GM12878 (cell line): Measurements from ENCODE around the gene PLEKHJ1. TPM values are rescaled to one million over a fixed set of nuclear protein-coding genes. Genes with fewer than 3 reads are reported as not detected.

Source experiments
- ATAC-seq: fragments of 200-7000 bp; cut with Tn5 transposase; 3 replicates; pipeline ENCODE4 v1.9.1; 2020; ENCODE audit warnings: mild to moderate bottlenecking, moderate library complexity
- BruUV-seq: library from RNA; stranded (reverse); fragments of 400-500 nt; replicated peaks from 2 replicates; lab custom pipeline; 2021; lab: Mats Ljungman, UMichigan
- CTCF ChIA-PET: fragments of 300-600 bp; sonication (Branson Sonifier 250); formaldehyde crosslinking; extraction: SDS; loops from one replicate; lab custom pipeline; 2021; ENCODE audit warnings: inconsistent platforms; lab: Yijun Ruan, JAX
- POLR2A ChIA-PET: fragments of 350-600 bp; formaldehyde crosslinking; extraction: SDS; loops from one replicate; lab custom pipeline; 2021; ENCODE audit warnings: inconsistent platforms; lab: Charles Lee
- RAD21 ChIA-PET: fragments of 300-600 bp; sonication (Branson Sonifier 250); formaldehyde crosslinking; loops from one replicate; lab custom pipeline; 2023; ENCODE audit warnings: antibody characterized with exemption; ENCODE audit not compliant: unreplicated experiment; lab: Charles Lee
- SMC1A ChIA-PET: fragments of 300-600 bp; sonication (Branson Sonifier 250); formaldehyde crosslinking; loops from one replicate; lab custom pipeline; 2023; ENCODE audit not compliant: unreplicated experiment, uncharacterized antibody; lab: Charles Lee
- DNase-seq: peaks from one replicate; pipeline ENCODE4 v3.0.0-alpha.2; 2011; ENCODE audit warnings: low read depth, low spot score
- FAIRE-seq: peaks from 3 replicates; lab custom pipeline; 2011; peaks lifted over from hg19 to GRCh38; lab: Jason Lieb, UNC
- H2AFZ ChIP-seq: 2 replicates; pipeline ENCODE4 v1.6.0; 2011; ENCODE audit warnings: low read depth, low read length, control low read depth; ENCODE audit not compliant: control insufficient read depth
- H3K27ac ChIP-seq: 2 replicates; pipeline ENCODE4 v1.5.1; 2011; ENCODE audit warnings: control low read depth; ENCODE audit not compliant: control insufficient read depth, insufficient read depth
- H3K27me3 ChIP-seq, 2 experiments: replicated peaks in 1 of 2; 2 replicates each; pipeline versions ENCODE4 v1.6.0 to v1.6.1; 2011; ENCODE audit warnings: low read length in 1 of 2; ENCODE audit not compliant: control insufficient read depth in 2 of 2, insufficient read depth in 2 of 2
- H3K36me3 ChIP-seq, 2 experiments: 2 replicates each; pipeline ENCODE4 v1.5.1; 2011; ENCODE audit warnings: low read length in 1 of 2; ENCODE audit not compliant: control insufficient read depth in 2 of 2, insufficient read depth in 2 of 2
- H3K4me1 ChIP-seq: 2 replicates; pipeline ENCODE4 v1.6.1; 2011; ENCODE audit warnings: mild to moderate bottlenecking, low read length, moderate library complexity, mixed read lengths; ENCODE audit not compliant: control insufficient read depth, insufficient read depth
- H3K4me2 ChIP-seq: 2 replicates; pipeline ENCODE4 v1.6.0; 2011; ENCODE audit warnings: control low read depth; ENCODE audit not compliant: control insufficient read depth, insufficient read depth
- H3K4me3 ChIP-seq: fragments of 200-600 bp; sonication (generic); 2 replicates; pipeline ENCODE4 v1.5.1; 2016
- H3K79me2 ChIP-seq: 2 replicates; pipeline ENCODE4 v1.6.0; 2011; ENCODE audit warnings: low read length; ENCODE audit not compliant: control insufficient read depth, insufficient read depth
- H3K9ac ChIP-seq: 2 replicates; pipeline ENCODE4 v1.8.0; 2011; ENCODE audit warnings: low read length, control low read depth, mixed read lengths; ENCODE audit not compliant: control insufficient read depth, insufficient read depth
- H3K9me3 ChIP-seq: replicated peaks from 3 replicates; pipeline ENCODE4 v1.5.1; 2011; ENCODE audit warnings: mild to moderate bottlenecking, low read length; ENCODE audit not compliant: control insufficient read depth, insufficient read depth
- H4K20me1 ChIP-seq: 2 replicates; pipeline ENCODE4 v1.6.0; 2011; ENCODE audit not compliant: control insufficient read depth, insufficient read depth
- CEBPZ ChIP-seq: fragments of 150-350 bp; IDR thresholded peaks from 2 replicates; pipeline ENCODE4 v1.6.1; 2016; ENCODE audit warnings: low read depth, low read length
- E4F1 ChIP-seq: fragments of 450-650 bp; IDR thresholded peaks from 2 replicates; pipeline ENCODE4 v1.6.1; 2018; ENCODE audit warnings: borderline replicate concordance, mild to moderate bottlenecking; ENCODE audit not compliant: partially characterized antibody
- MEF2A ChIP-seq: IDR thresholded peaks from 2 replicates; pipeline ENCODE4 v1.6.1; 2011; ENCODE audit warnings: low read depth, mild to moderate bottlenecking, low read length, moderate library complexity; ENCODE audit not compliant: insufficient read depth
- NKRF ChIP-seq: fragments of 450-650 bp; conservative IDR thresholded peaks from 2 replicates; pipeline ENCODE4 v1.6.1; 2017; ENCODE audit warnings: mild to moderate bottlenecking, moderate library complexity
- POLR2A ChIP-seq: IDR thresholded peaks from 2 replicates; pipeline ENCODE4 v1.6.1; 2011; ENCODE audit warnings: low read depth, mild to moderate bottlenecking, low read length
- TCF12 ChIP-seq: IDR thresholded peaks from 2 replicates; pipeline ENCODE4 v1.6.1; 2011; ENCODE audit warnings: low read depth, mild to moderate bottlenecking, low read length
- WGBS: methylation state at CpG from one replicate; pipeline ENCODE4 v1.1.6; 2016; ENCODE audit warnings: low lambda C conversion rate; ENCODE audit not compliant: insufficient replicate concordance, insufficient coverage; ENCODE audit errors: missing lambda C conversion rate; 5-methylcytosine and 5-hydroxymethylcytosine counted together
- in situ Hi-C: fragments of 300-500 bp; cut with MboI; formaldehyde crosslinking; loops from 9 replicates; pipeline ENCODE4 v1.14.3; 2018; ENCODE audit warnings: mixed read lengths
- intact Hi-C: fragments of 100-400 bp; cut with micrococcal nuclease; formaldehyde crosslinking; loops from one replicate; pipeline ENCODE4 v1.14.2; 2022; ENCODE audit not compliant: unreplicated experiment
- polyA plus RNA-seq, 11 experiments: library from polyadenylated mRNA; depleted of rRNA in 4 of 11; unstranded in 6 of 11; stranded (reverse) in 5 of 11; fragments of >200 nt; fragmentation: Nextera tagmentation in 4 of 11; fragmentation: Illumina TruSeq in 1 of 11; extraction: Ambion mirVana in 4 of 11; extraction: Trizol in 1 of 11; gene quantifications; 1 replicate in 1 of 11; 2 replicates in 10 of 11; pipeline versions ENCODE4 v1.2.1 to v1.2.3, GENCODE V29; 2011 to 2016; ENCODE audit warnings: inconsistent platforms in 2 of 11, missing spikeins in 2 of 11, low read depth in 1 of 11
- total RNA-seq, 4 experiments: library from RNA; depleted of rRNA in 3 of 4; stranded (reverse); fragments of >200 nt in 3 of 4; fragmentation: Illumina TruSeq in 1 of 4; extraction: Trizol in 1 of 4; gene quantifications; 2 replicates each; pipeline versions ENCODE4 v1.2.1 to v1.2.3, GENCODE V29; 2013 to 2021

PLEKHJ1 gene
- total and polyA plus RNA-seq, 10 of the 15 experiments (the other 5 are each of a cell fraction or from before 2014, with no cell fraction given), result 1.3 to 133 (median 75.0) TPM

- no peak for FAIRE-seq
- H3K4me1 ChIP-seq, result no peaks in the 10 kb centered on the region; the same call in 1 of the 2 replicates
- SMC1A ChIA-PET, result no interaction called here
Observed at GRCh38 chr19:2226051-2226839, 9.9 kb downstream of the PLEKHJ1 start.

More at GRCh38 chr19:2226051-2226839, 9.9 kb downstream of the PLEKHJ1 start:
- no peak overlapping the region for H3K4me3 ChIP-seq
- no peaks in the 10 kb centered on the region for H3K27me3 ChIP-seq
- in situ Hi-C loops (no loop called here), intact Hi-C loops (no loop called here)
- DNase-seq, result no peak
- no peak overlapping the region for H2AFZ ChIP-seq
- no TSS peak for BruUV-seq
- H3K4me2 ChIP-seq, result no peak overlapping the region
- POLR2A ChIA-PET, result interaction anchor here (0.5 kb wide), 1 partner anchor 104 kb away, joined by 3 read pairs; no protein-coding TSS in a partner anchor
- 96% methylated on average over 58 of the region's 59 CpGs for WGBS
- no peak overlapping the region for H3K27ac ChIP-seq
- CTCF ChIA-PET, result interaction anchor here (1.1 kb wide), 1 partner anchor 52 kb away, joined by 3 read pairs; no protein-coding TSS in a partner anchor
- no peak for TF ChIP-seq E4F1
- TF ChIP-seq CEBPZ, result no peak
- no peak for TF ChIP-seq MEF2A
- 0 out of 2 replicates have a peak, but pooled peaks have one; percentile 6 for TF ChIP-seq POLR2A
- TF ChIP-seq TCF12, result no peak
- no peak for TF ChIP-seq NKRF
- peaks cover 0 to 43% of the 10 kb centered on the region in 2 experiments; a peak in 3 of 4 replicates for H3K36me3 ChIP-seq
- H4K20me1 ChIP-seq, result no peaks in the 10 kb centered on the region
- RAD21 ChIA-PET, result interaction anchor here (0.6 to 1.5 kb wide), 2 partner anchors 10 to 208 kb away, joined by 3 to 4 read pairs; partner anchors contain the start of gene PLEKHJ1
- no peaks in the 10 kb centered on the region for H3K9me3 ChIP-seq
- no peaks in the 10 kb centered on the region for H3K79me2 ChIP-seq
- ATAC-seq, result no peak
- no peak overlapping the region for H3K9ac ChIP-seq
